HuH-7.5 (cell line): ENCODE measurements around the gene PTPN22.

Experiments
- DNase-seq: peaks from one replicate; pipeline ENCODE4 v3.0.0; 2011; ENCODE audit warnings: low spot score

Gene PTPN22

DNA sequence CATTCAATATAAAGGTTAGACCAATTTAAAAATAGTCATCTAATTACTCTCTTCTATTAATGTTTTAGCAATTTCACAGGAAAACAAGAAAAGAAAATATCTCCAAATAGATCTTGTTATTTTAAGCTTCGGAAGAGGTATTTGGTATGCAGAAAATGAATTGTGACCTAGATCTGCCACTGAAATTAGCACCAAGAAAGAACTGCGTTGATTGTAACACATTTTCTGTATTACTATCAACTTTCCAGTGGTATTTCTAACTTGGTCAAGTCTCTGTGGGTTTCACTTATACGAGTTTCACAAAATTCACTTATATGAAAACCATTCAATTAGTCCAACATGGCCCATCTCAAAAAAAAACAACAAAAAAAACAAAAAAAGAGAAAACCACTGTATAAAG, 71.0 kb downstream of the PTPN22 start:
- no peak for DNase-seq

GRCh38 chr1:113797472-113797871, 74.0 kb downstream of the PTPN22 start:
- DNase-seq = no peak

GRCh38 chr1:113793878-113794834, 77.4 kb downstream of the PTPN22 start:
- no peak for DNase-seq

GRCh38 chr1:113792986-113793385, 78.5 kb downstream of the PTPN22 start:
- no peak for DNase-seq

DNA sequence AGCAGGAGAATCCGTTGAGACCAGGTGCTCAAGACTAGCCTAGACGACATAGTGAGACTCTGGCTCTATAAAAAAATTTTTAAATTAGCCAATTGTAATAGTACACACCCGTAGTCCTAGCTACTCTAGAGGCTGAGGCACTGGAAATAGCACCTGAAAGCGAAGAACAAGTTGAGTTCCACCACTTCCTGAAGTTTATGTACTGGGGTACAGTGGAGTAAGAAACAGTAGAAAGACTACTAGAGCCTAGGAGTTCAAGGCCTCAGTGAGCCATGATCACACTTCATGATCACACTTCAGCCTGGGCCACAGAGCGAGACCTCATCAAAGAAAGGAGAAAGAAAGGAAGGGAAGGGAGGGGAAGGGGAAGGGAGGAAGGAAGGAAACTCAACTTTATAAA, 79.0 kb downstream of the PTPN22 start:
- no peak for DNase-seq

- no peak for DNase-seq
These were observed 82.7 kb downstream of the PTPN22 start for GRCh38 chr1:113788802-113789201.

DNA sequence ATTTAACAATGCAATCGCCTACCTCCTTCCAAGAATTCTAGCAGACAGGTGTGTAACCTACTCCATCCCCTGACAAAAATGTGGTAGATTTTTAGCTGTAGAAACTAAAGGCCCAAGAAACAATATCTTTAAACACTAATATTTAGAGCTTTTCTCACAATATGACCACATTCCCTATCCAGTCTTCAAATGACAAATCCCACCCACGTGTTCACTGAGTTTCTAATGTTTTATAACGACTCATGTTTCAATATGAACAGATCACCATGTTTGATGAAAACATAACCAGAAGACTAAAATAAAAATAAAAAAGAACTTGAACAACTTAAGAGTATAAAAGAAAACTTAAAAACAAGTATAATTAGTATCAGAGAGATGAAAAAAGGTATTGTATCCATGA, 83.8 kb downstream of the PTPN22 start:
- no peak for DNase-seq

DNA sequence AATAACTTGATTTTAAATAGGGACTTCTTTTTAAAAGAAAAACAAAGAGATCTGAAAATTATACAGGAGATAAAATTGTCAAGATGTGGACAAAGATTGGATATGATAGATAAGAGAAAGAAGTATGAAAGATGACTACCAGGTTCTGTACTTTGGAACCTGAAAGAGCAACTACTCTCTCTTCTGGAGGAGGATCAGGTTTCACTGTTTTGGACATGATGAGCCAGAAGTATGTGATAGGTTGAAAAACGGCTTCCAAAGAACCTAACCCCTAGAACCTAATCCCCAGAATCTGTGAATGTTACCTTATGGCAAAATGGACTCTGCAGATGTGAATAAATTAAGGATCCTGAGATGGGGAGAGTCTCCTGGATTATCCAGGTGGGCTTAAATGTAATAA, 85.4 kb downstream of the PTPN22 start:
- no peak for DNase-seq

DNA sequence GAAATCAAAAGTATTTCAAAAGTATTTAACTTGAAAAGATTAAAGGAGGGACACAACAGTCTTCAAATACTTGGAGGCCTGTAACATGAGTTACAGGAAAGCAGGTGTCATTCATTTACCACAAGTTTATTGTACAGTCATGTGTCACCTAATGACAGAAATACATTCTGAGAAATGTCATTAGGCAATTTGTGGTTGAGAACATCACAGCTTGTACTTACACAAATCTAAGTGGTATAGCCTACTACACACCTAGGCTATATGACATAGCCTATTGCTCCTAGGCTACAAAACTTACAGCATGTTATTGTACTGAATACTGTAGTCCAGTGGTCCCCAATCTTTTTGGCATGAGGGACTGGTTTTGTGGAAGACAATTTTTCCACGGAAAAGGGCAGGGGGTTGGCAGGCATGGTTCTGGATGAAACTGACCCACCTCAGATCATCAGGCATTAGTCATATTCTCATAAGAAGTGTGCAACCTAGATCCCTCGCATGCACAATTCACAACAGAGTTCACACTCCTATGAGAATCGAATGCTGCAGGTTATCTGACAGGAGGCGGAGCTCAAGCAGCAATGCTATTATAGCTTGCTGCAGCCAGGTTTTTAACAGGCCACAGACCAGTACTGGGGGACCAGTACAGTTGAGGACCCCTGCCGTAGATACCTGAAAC, 87.3 kb downstream of the PTPN22 start:
- no peak for DNase-seq

- DNase-seq = no peak
These were observed 88.0 kb downstream of the PTPN22 start for GRCh38 chr1:113783254-113784103.

GRCh38 chr1:113782406-113782805, 89.1 kb downstream of the PTPN22 start:
- DNase-seq = no peak

GRCh38 chr1:113780374-113781146, 91.0 kb downstream of the PTPN22 start:
- DNase-seq = no peak

DNA sequence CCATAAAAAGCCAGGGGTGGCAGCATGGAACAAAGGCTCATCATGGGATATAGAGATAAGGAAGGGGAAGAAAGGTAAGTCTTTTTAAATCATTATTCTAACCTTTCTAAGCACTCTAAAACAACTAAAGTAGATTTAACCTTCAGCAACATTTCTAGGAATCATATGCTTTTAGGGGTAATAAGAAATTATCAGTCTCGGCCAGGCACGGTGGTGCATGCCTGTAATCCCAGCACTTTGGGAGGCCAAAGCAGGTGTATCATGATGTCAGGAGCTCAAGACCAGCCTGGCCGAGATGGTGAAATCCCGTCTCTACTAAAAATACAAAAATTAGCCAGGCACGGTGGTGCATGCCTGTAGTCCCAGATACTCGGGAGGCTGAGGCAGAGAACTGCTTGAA, 92.0 kb downstream of the PTPN22 start:
- no peak for DNase-seq

- no peak for DNase-seq
These were observed 94.0 kb downstream of the PTPN22 start for GRCh38 chr1:113777561-113777960.

- DNase-seq = no peak
These were observed 101.5 kb downstream of the PTPN22 start for GRCh38 chr1:113770031-113770430.

- DNase-seq = no peak
These were observed 101.9 kb downstream of the PTPN22 start for GRCh38 chr1:113769601-113769970.

- DNase-seq = no peak
These were observed 102.5 kb downstream of the PTPN22 start for GRCh38 chr1:113768916-113769600.

DNA sequence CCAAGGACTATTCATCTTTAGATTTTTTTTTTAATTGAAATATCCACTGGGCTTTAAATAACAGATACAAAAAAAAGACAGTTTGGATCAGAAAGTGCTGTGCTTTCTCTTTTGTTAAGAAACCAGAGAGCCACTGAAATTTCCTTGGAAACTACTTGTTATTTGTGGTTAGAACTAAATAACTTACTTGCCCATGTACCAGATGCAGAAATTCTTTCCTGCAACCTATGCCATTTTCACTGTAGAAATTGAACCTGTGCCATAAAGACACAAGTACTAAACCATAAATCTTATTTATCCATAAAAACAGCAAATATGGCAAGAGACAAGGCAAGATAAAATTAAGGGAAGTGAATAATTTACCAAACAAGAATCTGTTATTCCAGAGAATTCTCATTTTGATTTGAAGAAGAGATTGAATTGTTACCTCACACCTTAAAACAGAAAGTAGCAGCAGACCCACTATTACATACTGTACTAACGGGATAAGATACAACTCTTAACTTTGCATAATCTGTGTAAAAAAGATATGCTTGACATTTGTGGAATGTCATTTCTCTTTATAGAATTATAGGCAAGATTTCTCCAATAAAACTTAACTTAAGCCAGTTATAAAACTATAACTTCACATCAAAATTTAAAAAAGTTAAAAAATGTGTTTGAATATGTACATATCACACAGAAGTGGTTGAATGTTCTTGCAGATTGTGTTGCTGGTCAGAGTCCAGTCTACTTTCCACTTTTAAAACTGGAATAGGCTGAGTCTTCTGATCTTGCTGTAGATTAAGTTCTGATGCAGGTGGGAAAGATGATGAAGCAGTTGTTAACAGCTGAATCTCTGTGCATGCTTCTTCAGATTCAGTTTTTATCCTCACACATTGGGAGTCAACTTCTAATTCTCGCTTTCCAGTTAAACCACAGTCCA, 105.9 kb downstream of the PTPN22 start:
- no peak for DNase-seq
